OCI-LY7 (cell line): ENCODE results near the gene PTGER2.

ENCODE experiments used
- EZH2phosphoT487 ChIP-seq: fragments of 200-600 bp; sonication (generic); IDR thresholded peaks from 2 replicates; pipeline ENCODE4 v1.6.1; 2018; ENCODE audit warnings: low read depth, borderline replicate concordance, mild to moderate bottlenecking, mixed run types, antibody characterized with exemption, low read length, moderate library complexity, mixed read lengths
- TF ChIP-seq, protein P1 (sequence below): fragments of 200-600 bp; sonication (generic); conservative IDR thresholded peaks from 2 replicates; pipeline ENCODE4 v1.5.1; 2014; ENCODE audit warnings: mild to moderate bottlenecking, antibody characterized with exemption, low read length, moderate library complexity, mixed read lengths

DNA sequence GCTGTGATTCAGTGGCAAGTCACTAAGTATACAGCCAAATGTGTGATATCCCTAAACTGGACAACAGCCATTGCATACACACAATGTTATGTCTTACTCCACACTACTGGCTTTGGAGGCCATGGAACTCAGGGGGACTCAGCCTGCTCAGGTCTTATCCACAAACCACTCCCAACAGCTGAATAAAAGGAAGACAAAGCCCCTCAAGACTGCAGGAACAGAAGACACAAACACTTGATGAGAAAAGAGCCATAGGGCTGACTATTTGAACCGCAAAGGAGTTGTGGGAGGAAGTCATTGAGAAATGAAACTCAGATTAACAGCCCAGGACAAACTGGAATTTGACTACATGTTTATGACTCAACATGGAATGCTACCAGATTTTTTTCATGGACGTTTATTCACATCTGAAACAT, 40.9 kb downstream of the PTGER2 start:
- TF ChIP-seq, protein P1, sequence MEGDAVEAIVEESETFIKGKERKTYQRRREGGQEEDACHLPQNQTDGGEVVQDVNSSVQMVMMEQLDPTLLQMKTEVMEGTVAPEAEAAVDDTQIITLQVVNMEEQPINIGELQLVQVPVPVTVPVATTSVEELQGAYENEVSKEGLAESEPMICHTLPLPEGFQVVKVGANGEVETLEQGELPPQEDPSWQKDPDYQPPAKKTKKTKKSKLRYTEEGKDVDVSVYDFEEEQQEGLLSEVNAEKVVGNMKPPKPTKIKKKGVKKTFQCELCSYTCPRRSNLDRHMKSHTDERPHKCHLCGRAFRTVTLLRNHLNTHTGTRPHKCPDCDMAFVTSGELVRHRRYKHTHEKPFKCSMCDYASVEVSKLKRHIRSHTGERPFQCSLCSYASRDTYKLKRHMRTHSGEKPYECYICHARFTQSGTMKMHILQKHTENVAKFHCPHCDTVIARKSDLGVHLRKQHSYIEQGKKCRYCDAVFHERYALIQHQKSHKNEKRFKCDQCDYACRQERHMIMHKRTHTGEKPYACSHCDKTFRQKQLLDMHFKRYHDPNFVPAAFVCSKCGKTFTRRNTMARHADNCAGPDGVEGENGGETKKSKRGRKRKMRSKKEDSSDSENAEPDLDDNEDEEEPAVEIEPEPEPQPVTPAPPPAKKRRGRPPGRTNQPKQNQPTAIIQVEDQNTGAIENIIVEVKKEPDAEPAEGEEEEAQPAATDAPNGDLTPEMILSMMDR: no peak
- TF ChIP-seq EZH2phosphoT487: no peak
